ENCODE measurements around the gene NLGN3.
"Not testable (repeated sequence)": the region's sequence is repeated elsewhere in the genome, so short reads cannot be mapped to it uniquely, and the experiment has no call there.

NLGN3 gene

DNA sequence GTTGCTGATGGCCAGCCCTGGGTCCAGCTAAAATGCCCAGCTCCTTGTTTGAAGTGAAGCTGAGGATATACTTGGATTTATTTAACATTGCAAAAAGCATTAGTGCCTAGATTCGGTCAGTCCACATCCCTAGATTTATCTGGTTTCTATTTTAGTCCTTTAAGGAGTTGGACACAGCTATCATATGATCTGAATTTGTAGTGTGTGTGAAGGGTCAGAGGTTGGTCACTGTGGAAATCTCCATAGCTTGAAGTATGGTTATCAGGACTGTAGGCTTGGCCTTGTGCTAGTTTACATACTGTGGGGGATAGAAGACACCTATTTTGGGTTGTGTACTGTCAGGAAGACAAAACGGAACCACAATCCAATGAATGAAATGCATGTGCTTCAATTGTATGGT, 28.8 kb downstream of the NLGN3 start:
- DNase-seq, result no peak

DNA sequence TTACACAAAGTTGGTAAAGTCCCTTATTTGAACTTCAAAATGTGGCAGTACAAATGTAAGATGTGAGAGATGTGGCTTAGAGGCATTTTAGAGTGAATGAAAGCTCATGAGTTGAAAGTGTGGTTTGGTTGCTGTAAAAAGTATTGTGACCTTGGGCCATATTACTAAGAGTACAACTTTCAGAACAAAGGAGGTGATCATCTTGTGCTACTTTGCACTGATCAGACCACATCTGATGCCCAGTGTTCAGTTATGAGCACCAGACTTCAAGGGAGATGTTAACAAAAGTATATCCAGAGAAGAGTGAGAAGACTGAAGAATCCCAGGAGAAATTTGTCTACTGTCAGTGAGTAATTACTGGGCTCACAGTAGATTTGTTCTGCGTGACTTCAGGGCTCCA, 30.2 kb downstream of the NLGN3 start:
- no peak for DNase-seq

DNA sequence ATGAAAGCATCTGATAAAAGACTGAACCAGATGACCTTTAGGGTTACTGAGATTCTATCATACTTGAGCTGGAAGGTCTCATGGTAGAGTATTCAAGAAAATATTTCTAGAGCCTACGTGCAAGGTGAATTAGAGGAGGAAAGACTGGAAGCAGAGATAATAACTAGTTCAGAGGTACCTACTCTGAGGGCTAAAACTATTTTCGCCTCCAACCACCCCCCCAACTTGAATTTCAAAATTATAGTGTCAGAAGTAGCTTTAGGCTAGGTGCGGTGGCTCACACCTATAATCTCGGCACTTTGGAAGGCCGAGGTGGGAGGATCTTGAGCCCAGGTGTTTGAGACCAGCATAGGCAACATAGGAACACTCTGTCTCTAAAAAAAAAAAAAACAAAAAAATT, 30.9 kb downstream of the NLGN3 start:
- DNase-seq, result no peak

DNA sequence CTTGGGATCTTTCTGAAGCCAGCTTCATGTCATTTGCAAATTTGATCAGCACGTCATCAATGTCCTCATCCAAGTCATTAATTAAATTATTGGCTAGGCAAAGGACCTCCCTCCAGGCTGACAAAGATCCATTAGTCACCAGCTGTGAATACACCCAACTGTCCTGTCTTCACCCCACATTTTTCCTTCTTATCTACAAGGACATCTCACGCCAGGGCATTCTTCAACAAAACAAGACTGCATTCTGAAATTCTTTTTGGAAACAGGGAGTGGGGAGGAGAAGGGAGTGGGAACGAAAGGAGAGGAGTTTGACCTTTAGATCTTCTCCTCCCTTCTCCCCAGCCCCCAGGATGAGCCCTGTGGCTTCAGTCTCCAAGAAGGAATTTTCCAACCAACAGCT, 32.7 kb downstream of the NLGN3 start:
- no peak for DNase-seq

DNA sequence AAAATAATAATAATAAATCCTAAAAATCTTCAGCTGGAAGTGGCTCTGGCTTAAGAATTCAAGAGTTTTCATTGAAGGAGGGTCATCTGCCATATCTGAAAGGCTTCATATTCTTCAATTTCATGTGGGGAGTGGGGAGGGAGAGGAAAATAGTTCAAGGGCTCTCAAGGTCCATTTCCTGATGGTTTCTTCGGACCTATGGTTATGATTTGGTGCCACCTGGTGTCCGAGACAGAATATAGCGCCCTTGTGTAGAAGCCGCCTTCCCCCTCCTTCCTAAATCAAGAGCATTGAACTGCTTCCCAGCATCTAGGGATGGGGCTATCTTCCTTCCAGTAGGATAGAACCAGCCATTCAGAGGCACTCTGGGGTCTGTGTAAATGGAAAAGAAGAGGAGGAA, 34.3 kb downstream of the NLGN3 start:
- peak; percentile 75 for DNase-seq

DNA sequence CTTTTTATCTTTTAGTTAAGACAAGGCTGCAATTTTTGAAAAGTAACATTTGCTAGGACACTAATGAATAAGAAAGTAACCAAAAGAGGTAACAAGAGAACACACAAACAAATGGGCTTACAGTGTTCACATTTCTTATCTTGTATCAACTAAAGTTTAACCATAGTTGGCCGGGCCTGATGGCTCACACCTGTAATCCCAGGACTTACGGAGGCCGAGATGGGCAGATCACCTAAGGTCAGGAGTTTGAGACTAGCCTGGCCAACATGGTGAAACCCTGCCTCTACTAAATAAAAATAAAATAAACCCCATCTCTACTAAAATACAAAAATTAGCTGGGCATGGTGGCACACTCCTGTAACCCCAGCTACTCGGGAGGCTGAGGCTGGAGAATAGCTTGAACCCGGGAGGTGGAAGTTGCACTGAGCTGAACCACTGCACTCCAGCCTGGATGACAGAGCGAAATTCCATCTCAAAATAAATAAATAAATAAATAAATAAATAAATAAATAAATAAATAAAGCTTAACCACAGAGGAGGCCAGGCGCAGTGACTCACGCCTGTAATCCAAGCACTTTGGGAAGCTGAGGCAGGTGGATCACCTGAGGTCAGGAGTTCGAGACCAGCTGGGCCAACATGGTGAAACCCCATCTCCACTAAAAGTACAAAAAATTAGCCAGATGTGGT, 36.1 kb downstream of the NLGN3 start:
- not testable (repeated sequence) for DNase-seq

DNA sequence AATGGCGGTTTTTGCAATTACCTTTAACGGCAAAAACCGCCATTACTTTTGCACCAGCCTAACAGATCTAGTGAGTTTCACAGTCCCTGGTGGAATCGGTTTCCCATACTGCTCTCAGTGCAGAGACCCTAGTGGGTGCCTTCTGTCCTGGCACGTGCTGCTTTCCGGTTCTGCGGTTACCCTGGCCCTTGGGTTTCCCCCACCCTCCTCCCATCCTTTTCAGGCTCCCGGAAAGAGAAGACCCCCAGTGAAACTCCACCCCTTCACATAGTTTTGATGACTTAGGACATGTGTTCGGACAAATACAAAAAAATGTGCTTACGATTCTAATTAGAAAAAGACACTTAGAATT, 36.9 kb downstream of the NLGN3 start:
- DNase-seq, result no peak

DNA sequence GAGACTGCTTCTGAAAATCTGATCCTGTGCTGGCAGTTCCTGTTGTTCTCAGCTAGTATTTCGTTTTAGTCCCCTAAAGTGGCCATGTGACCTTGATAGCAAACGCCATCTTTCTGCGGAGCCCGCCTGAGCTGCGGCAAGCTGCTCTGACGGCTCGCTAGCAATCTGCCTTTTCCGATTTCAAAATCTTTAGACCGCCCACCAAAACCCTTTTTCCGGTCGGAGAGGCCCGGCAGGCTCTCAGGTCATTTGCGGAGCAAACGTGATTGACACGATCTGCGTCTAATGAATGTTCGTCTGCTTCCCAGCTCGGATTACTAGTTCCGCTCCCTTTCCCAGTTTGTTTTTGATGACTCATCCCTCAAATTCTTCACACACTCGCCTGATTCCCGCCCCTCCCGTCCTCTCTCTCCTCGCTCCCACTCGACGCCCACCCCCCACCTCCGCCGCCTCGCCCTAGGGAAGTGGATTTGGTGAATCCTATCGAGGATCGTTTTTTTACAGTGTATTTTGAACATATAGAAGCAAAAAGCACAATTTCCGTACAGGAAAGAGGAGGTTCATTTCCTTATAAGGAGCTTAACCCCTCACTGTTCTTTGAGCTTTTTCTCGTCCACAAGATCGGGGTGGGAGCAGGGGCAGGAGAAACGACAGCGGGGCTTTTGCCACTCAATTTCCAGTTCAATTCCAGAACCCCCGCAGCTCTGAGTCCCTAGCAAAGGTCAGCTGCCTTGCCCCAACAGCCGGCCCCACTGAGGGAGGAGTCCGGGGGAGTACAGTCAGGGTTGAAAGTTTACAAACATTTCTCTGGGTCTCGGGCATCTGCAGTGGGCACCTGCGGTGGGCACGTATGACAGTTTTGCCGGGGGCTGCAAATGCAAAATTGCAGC, 37.5 kb downstream of the NLGN3 start:
- peak; percentile 96 for DNase-seq

DNA sequence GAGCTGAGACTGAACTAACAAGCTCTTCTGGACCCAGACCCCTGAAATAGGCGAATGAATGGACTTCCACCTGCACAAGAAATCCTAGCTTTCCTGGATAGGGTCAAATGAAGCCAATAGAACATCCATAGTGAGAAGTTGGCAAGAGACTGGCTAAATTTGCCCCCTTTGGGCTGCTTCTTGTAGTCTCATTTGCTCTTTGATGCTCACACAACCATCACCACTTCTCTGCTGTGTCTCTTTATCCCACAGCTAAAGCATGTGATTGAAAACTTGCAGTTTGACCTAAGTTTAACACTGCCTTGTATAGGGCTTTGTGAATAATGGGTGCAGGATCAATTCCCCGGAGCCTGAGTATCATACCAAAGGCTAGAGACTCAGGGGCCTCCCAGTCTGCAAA, 38.2 kb downstream of the NLGN3 start:
- no peak for DNase-seq

DNA sequence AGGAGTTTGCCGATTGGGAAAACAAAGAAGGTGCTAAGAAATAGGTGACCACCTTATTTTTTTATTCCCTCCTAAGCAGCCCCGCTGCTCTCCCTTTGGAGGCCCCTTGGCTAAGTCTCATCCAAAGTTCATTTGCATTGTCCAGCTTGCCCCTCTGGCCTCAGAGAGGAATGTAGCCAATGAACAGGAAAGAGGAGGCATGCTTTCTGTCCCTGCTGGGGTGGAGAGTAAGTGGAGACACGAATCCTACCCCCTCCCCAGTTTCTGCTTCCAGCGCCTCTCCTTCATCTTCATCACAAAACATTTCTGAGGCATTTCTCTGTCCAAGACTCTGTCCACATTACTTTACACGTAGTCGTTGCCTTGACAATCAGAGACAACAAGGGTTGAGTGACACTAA, 38.7 kb downstream of the NLGN3 start:
- DNase-seq, result no peak

DNA sequence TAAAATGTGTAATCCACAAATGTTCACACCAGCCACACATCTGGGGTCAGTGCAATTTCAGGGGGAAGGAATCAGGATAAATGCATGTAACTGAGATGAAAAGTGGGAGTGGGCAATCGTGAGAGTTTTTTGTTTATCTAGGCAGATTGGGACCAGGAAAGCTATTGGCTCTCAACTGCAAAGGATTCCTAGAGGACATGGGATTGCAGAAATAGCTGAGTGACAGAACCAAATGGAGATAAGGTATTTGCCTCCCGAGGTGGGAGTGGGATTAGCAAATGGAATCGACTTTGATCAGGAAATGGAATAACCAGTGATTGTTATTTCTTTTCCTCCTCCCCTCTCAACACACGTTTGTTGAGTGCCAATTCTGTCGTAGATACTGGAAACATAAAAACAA, 39.5 kb downstream of the NLGN3 start:
- no peak for DNase-seq

DNA sequence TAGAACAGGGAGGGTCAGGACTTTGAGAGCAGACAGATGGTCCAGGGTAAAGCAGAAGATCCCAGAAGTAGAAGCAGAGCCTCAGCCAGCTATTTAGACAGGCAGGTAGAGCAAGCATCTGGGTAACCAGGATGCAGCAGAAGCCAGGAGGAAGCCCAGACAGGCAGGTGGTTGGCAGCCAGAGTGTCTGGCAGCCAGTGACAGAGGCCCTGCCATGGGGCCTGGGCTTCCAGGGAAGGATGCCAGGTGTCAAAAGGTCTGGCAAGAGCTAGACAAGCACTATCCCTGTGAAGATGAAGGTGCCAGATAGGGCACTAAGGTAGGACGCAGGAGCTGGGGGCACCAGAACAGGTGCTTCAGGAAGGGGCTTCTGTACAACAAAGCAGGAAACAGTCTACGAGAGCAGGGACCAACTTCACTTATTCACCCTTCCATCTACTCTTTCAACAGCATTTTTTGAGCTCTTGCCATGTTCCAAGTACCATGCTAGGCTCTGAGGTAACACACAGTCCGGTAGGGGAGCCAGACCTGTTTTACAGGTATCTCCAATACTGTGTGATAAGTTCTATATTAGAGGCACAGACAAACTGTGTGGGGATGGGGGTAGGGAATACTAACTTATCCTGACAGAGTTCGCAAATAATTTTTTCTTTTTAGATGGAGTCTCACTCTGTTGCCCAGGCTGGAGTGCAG, 40.3 kb downstream of the NLGN3 start:
- DNase-seq, result no peak

DNA sequence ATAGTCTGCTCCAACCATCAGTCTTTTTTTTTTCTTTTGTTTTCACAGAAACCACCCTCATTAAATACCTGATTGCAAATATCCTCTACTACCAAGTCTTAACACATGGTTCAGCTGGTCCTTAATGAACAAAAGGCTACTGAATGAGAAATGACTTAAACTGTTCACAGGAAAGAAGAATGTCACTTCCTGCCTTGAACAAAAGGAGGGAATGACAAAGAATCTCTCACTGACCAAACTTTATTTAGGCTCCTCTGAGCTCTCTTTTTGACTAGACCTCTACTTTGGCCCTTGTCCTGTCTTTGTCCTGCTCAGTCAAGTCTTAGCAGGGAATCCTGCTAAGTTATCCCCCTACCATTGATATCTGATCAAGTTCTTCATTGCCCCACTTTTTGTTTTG, 46.6 kb downstream of the NLGN3 start:
- DNase-seq, result no peak

DNA sequence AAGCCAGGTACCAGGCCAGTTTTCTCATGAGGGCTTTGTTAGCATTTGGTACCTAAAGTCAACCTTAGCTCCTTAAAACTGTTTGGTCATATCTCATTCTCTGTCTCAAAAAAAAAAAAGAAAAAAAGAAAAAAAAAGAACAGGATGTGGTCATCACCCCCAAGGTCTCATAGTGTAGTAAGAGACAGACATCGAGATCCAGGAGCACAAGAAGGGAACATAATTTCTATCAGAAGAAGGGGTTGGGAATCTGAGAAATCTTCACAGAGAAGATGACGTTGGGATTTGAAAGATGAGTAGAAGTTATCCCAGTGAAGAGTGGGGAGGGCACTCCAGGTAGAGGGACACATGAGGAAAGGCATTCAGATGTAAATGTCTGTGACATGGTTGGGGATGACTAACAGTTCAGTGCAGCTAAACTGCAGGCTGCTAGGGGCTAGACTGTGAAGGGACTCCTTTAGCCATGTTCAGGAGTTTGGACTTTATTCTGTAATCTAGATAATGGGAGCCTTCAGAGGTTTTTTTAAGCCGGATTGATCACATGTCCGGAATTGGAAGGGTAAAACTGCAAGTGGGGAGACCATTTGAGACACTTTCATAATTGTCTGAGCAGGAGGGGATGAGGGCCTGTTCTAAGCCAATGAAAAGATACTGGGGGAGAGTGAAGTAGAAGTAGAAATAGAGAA, 51.5 kb downstream of the NLGN3 start:
- no peak for DNase-seq

DNA sequence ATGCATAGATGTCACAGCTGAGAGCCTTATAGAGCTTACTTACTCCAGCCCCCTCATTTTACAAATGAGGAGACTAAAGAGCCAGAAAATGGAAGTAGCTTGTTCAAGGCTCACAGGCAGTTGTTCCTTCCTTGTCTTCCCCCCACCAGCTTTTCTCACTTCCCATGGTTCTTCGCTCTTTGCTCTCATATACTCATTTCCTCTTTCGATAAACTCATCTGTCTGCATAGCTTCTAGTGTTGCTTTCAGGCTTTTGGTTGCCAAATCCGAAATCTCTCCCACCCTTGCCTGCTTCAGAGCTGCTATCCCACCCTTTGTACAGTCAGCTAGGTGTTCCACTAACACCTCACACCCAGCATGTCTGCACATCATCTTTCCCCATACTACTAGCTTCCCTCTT, 53.4 kb downstream of the NLGN3 start:
- no peak for DNase-seq

DNA sequence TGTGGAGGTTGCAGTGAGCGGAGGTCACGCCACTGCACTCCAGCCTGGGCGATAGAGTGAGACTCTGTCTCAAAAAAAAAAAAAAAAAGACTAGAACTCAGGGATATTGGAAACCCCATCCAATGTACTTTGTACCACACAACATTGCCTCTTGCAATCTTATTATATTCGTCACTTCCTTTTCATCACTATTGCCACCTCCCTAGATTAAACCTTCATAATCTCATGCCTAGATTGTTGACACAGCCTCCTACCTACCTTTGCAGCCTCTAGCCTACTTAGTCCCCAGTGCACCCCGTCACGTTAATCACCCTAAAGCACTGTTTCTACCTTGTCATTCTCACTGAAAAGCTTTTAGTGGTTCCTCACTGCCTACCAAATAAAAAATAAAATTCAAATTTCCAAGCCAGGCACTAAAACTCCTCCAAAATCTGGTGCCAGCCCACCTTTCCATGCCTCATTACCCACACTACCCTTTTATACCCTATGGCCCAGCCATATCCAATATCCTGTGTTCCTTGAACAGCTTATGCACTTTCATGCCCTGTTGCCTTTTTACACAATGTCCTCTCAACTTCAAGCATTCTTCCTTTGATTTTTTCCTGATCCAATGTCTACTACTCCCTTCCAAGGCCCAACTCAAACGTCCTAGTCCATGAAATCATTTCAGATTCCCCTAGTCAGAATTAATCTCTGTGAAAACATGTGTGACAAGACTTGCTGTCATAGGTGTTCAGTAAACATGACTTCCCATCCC, 54.8 kb downstream of the NLGN3 start:
- no peak for DNase-seq

DNA sequence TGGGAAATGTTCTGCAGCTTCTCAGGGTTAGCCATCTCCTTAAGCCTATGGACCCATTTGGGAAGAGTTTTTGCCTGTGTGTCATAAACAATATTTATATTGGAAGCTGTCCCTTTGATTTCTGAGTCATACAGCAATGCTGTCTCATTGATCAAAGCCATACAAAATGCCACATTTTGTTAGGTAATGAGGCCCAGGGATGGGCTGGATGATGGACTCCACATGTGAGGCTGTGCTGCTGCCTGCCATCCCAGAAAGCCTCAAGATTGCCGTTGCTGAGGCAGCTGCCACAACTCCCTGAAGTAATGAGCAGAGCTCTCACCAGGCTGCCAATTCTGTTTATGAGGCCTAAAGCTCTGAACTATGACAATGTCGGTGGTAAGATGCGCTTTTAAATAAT, 66.2 kb downstream of the NLGN3 start:
- DNase-seq, result no peak

DNA sequence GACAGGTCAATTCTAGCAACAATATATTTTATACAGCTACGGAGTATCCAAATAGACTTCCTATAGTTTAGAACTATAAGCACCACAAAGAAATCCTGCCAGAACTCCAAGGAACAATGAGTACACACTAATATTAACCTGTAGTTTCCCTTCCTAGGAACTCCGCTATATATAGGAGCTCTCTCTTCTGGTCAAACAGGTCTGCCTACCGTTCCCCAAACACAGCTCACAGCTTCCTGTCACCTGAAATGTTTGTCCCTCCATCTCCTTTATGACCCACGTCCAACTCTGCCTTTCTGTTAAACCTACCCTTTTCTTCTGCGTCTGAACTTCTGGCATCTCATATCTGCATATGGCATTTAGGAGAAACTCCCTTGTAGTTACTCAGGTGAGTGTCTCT, 67.9 kb downstream of the NLGN3 start:
- DNase-seq, result no peak

DNA sequence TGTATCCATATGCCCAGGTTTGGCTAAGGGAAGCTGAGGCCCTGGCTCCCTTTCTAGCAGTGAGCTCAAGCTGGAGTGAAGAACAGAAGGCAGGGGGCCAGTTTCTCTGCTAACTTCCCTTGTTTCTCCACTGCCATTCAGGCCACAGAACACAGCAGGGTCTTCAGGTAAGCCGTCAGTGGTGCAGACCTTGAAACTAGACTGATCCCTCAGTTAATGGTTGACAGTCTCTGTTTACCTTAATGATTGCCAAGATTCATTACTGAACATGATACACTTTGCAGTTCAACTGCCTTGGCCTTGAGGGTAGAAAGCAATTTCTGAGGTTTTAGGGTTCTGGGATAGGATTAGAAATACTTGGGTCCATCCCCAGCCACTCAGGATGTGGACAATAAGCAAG, 69.5 kb downstream of the NLGN3 start:
- DNase-seq, result no peak

DNA sequence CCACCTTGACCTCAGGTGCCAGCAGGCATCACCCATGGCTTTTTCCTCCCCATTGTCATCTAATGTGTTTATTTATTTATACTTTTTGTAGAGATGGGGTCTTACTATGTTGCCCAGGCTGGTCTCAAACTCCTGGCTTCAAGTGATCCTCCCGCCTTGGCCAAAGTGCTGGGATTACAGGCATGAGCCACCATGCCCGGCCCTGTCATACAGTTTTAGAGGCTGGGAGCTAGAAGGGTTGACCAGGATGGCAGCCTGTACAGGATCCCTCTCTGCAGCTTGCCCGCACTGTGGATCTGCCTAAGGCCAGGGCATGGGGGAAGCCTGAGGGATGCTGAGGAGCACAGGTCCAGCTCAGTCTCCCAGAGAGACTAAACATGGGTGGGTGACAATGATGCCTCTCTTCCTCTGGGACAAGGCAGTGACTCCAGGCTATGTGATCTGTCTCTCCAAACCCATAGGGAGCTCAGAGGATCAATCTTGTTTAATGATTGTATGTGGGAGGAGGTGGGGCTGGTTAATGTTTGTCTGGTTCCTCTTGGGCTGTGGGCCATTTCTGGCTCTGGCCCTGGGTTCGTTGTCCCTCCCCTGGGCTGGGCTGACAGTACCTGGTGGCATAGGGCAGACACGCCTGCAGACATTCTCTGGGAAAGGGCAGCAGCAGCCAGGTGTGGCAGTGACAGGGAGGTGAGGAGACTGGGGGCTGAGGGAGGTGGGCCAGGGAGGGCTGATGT, 70.1 kb downstream of the NLGN3 start:
- DNase-seq, result no peak

DNA sequence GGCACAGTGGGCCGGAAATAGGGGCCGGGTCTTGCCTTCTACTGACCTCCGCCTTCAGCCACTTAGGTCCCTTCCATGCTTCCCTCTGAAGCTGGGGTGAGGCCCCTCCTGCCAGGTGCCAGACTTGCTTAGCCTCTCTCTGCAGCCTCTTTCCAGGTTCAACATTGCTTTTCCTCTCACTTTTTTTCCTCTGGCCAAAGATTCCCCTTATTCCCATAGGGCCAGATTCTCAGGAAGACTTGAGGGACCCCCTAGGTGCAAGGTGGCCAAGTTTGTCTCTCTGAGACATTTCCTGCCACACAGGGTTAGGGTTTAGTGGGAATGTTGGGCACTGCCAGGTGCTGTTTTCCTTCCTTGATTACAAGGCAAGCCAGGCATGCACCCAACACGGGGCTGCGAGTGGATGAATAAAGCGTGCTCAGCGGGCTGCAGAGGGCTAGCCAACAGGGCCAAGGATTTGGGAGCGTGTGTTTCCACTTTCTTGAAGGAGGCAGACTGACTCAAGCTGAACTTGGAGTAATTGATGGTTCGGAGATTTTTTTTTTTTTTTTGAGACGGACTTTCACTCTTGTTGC, 70.8 kb downstream of the NLGN3 start:
- no peak for DNase-seq

DNA sequence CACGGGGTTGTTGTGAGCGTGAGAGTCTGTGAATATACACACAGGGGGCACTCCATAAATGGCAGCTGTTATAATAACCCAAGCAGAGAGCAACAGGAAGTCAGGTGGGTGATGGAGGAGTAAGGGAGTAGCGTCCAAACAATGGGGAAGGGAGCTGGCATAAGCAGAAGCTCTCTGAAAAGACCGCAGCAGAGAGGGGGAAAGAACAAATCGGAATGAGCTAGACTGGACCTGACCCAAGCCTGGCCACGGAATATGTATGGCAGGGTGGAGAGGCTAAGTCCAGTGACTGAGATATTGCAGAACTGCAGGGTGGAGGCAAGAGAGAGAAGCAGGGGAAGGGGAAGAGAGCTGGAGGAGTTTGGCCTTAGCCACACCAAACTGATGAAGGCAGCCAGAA, 71.8 kb downstream of the NLGN3 start:
- no peak for DNase-seq
